ENCODE data around the gene ASRGL1. TPM values are rescaled to one million over a fixed set of nuclear protein-coding genes. Genes with fewer than 3 reads are reported as not detected.

Gene ASRGL1
- total and polyA plus RNA-seq, 2 of the 13 experiments (the other 11 are each of a cell fraction or from before 2014, with no cell fraction given), result 50.8 to 97.5 TPM

DNA sequence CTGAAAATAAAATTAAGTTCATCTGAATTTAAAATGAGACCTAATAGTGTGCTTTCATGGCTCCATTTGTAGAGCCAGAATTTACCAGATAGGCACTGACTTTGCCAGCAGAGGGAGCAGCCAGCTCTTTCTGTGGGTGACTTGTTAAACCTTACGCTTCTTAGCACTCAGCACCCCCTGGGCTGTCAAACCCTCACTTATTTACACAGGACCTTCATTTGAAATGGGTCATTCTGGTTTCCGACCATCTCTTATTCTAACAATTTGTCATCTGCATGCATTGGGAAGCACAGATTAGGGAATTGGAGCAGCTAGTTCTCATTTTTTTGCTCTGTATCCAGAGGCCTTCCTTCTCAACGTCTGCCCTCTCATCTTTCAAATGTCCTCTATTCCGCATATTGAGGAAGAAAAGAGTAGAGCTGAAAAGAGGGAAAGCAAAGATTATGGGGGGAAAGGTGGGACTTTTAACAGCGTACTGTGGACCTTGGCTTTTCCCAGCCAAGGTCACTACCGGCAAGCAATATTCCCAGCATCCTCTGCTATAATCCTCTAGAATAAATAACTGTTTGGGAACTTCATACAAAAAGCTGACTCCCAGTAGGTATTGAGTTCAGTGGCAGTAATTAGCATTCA lies 3.1 kb downstream of the ASRGL1 start (continued):
- no peak for TF ChIP-seq ZNF607 (CRISPR knock-in tag; IDR thresholded peaks at IDR 0.05; ENCODE audit: borderline replicate concordance)
- TF ChIP-seq ELF4 (CRISPR knock-in tag; IDR thresholded peaks at IDR 0.05; ENCODE audit: borderline replicate concordance), result 0 out of 2 replicates have a peak, but pooled peaks have one; percentile 24
- TF ChIP-seq, protein P1, sequence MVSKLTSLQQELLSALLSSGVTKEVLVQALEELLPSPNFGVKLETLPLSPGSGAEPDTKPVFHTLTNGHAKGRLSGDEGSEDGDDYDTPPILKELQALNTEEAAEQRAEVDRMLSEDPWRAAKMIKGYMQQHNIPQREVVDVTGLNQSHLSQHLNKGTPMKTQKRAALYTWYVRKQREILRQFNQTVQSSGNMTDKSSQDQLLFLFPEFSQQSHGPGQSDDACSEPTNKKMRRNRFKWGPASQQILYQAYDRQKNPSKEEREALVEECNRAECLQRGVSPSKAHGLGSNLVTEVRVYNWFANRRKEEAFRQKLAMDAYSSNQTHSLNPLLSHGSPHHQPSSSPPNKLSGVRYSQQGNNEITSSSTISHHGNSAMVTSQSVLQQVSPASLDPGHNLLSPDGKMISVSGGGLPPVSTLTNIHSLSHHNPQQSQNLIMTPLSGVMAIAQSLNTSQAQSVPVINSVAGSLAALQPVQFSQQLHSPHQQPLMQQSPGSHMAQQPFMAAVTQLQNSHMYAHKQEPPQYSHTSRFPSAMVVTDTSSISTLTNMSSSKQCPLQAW (CRISPR knock-in tag; IDR thresholded peaks at IDR 0.05), result no peak
- TF ChIP-seq CHD4 (IDR thresholded peaks at IDR 0.05; ENCODE audit: borderline replicate concordance, low read length), result peak; percentile 91
- no peak for TF ChIP-seq ZNF720 (CRISPR knock-in tag; IDR thresholded peaks at IDR 0.05)
- TF ChIP-seq NR2C2 (CRISPR knock-in tag; IDR thresholded peaks at IDR 0.05; ENCODE audit: borderline replicate concordance), result 0 out of 2 replicates have a peak, but pooled peaks have one; percentile 23
- no peak for TF ChIP-seq HOXA9 (CRISPR knock-in tag; IDR thresholded peaks at IDR 0.05; ENCODE audit: borderline replicate concordance)
- TF ChIP-seq, protein P2, sequence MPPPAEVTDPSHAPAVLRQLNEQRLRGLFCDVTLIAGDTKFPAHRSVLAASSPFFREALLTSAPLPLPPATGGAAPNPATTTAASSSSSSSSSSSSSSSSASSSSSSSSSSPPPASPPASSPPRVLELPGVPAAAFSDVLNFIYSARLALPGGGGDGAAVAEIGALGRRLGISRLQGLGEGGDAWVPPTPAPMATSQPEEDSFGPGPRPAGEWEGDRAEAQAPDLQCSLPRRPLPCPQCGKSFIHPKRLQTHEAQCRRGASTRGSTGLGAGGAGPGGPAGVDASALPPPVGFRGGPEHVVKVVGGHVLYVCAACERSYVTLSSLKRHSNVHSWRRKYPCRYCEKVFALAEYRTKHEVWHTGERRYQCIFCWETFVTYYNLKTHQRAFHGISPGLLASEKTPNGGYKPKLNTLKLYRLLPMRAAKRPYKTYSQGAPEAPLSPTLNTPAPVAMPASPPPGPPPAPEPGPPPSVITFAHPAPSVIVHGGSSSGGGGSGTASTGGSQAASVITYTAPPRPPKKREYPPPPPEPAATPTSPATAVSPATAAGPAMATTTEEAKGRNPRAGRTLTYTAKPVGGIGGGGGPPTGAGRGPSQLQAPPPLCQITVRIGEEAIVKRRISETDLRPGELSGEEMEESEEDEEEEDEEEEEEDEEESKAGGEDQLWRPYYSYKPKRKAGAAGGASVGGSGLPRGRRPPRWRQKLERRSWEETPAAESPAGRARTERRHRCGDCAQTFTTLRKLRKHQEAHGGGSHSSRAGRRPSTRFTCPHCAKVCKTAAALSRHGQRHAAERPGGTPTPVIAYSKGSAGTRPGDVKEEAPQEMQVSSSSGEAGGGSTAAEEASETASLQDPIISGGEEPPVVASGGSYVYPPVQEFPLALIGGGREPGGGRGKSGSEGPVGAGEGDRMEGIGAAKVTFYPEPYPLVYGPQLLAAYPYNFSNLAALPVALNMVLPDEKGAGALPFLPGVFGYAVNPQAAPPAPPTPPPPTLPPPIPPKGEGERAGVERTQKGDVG (CRISPR knock-in tag; IDR thresholded peaks at IDR 0.05; ENCODE audit: borderline replicate concordance), result no peak
- TF ChIP-seq MED13 (CRISPR knock-in tag; IDR thresholded peaks at IDR 0.05), result no peak
- no peak for TF ChIP-seq ZNF7 (CRISPR knock-in tag; IDR thresholded peaks at IDR 0.05)
- TF ChIP-seq, protein P3, sequence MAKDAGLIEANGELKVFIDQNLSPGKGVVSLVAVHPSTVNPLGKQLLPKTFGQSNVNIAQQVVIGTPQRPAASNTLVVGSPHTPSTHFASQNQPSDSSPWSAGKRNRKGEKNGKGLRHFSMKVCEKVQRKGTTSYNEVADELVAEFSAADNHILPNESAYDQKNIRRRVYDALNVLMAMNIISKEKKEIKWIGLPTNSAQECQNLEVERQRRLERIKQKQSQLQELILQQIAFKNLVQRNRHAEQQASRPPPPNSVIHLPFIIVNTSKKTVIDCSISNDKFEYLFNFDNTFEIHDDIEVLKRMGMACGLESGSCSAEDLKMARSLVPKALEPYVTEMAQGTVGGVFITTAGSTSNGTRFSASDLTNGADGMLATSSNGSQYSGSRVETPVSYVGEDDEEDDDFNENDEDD (CRISPR knock-in tag; IDR thresholded peaks at IDR 0.05; ENCODE audit: borderline replicate concordance), result 0 out of 2 replicates have a peak, but pooled peaks have one; percentile 18
- no peak for TF ChIP-seq ZZZ3 (CRISPR knock-in tag; IDR thresholded peaks at IDR 0.05; ENCODE audit: borderline replicate concordance)
- TF ChIP-seq ZMYM3 (CRISPR knock-in tag; IDR thresholded peaks at IDR 0.05), result 0 out of 2 replicates have a peak, but pooled peaks have one; percentile 16
- no peak for TF ChIP-seq ZEB1 (IDR thresholded peaks at IDR 0.05; ENCODE audit: insufficient replicate concordance, low read depth)
- TF ChIP-seq FOXM1 (CRISPR knock-in tag; IDR thresholded peaks at IDR 0.05), result no peak
- no peak for TF ChIP-seq KDM5B (CRISPR knock-in tag; IDR thresholded peaks at IDR 0.05; ENCODE audit: borderline replicate concordance)
- TF ChIP-seq, protein P4, sequence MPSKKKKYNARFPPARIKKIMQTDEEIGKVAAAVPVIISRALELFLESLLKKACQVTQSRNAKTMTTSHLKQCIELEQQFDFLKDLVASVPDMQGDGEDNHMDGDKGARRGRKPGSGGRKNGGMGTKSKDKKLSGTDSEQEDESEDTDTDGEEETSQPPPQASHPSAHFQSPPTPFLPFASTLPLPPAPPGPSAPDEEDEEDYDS (CRISPR knock-in tag; IDR thresholded peaks at IDR 0.05), result 0 out of 2 replicates have a peak, but pooled peaks have one; percentile 45
- TF ChIP-seq, protein P5, sequence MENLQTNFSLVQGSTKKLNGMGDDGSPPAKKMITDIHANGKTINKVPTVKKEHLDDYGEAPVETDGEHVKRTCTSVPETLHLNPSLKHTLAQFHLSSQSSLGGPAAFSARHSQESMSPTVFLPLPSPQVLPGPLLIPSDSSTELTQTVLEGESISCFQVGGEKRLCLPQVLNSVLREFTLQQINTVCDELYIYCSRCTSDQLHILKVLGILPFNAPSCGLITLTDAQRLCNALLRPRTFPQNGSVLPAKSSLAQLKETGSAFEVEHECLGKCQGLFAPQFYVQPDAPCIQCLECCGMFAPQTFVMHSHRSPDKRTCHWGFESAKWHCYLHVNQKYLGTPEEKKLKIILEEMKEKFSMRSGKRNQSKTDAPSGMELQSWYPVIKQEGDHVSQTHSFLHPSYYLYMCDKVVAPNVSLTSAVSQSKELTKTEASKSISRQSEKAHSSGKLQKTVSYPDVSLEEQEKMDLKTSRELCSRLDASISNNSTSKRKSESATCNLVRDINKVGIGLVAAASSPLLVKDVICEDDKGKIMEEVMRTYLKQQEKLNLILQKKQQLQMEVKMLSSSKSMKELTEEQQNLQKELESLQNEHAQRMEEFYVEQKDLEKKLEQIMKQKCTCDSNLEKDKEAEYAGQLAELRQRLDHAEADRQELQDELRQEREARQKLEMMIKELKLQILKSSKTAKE (CRISPR knock-in tag; IDR thresholded peaks at IDR 0.05; ENCODE audit: borderline replicate concordance), result no peak
- 0 out of 2 replicates have a peak, but pooled peaks have one; percentile 43 for TF ChIP-seq ARNTL (CRISPR knock-in tag; IDR thresholded peaks at IDR 0.05)

Data from HepG2 (cell line).